Nephron (organoid): Measurements from ENCODE around the gene NOX5.

ENCODE experiments used
- H3K27ac Mint-ChIP-seq, 3 experiments: 2 replicates each; pipeline ENCODE4 v1.8.0; 2020; ENCODE audit warnings: mixed read lengths in 3 of 3, mild to moderate bottlenecking in 2 of 3, moderate library complexity in 1 of 3
- H3K27me3 Mint-ChIP-seq: 2 replicates; pipeline ENCODE4 v1.8.0; 2021; ENCODE audit warnings: low read depth, mild to moderate bottlenecking, moderate library complexity, mixed read lengths
- H3K36me3 Mint-ChIP-seq: 2 replicates; pipeline ENCODE4 v1.8.0; 2020; ENCODE audit warnings: low read depth, mixed read lengths
- H3K4me1 Mint-ChIP-seq: 2 replicates; pipeline ENCODE4 v1.8.0; 2020; ENCODE audit warnings: mixed read lengths
- H3K4me3 Mint-ChIP-seq, 3 experiments: 2 replicates each; pipeline ENCODE4 v1.8.0; 2020; ENCODE audit warnings: mild to moderate bottlenecking in 3 of 3, mixed read lengths in 3 of 3, moderate library complexity in 2 of 3
- H3K9me3 Mint-ChIP-seq: 2 replicates; pipeline ENCODE4 v1.8.0; 2020; ENCODE audit warnings: mixed read lengths
- CTCF ChIP-seq, 3 experiments: fragments of 200-600 bp; sonication (generic); IDR thresholded peaks; one replicate each; pipeline ENCODE4 v1.5.0; 2021; ENCODE audit warnings: antibody characterized with exemption in 3 of 3; ENCODE audit not compliant: unreplicated experiment in 3 of 3

Gene NOX5

GRCh38 chr15:68979006-68979405 lies 35.5 kb upstream of the NOX5 start:
- H3K9me3 Mint-ChIP-seq, result peaks cover 19% of the 10 kb centered on the region
- TF ChIP-seq CTCF (IDR thresholded peaks at IDR 0.05; ENCODE audit: unreplicated experiment in 3 of 3), result no peak
- H3K36me3 Mint-ChIP-seq, result no peaks in the 10 kb centered on the region
- H3K4me1 Mint-ChIP-seq, result peaks cover 20% of the 10 kb centered on the region
- no peak overlapping the region for H3K4me3 Mint-ChIP-seq
- H3K27me3 Mint-ChIP-seq, result peaks cover 6% of the 10 kb centered on the region
- H3K27ac Mint-ChIP-seq, result no peak overlapping the region

- no peak for TF ChIP-seq CTCF (IDR thresholded peaks at IDR 0.05; ENCODE audit: unreplicated experiment in 3 of 3)
- Mint-ChIP-seq H3K4me1 (peaks cover 28% of the 10 kb centered on the region), H3K27me3 (peaks cover 1% of the 10 kb centered on the region), H3K27ac (no peak overlapping the region), H3K4me3 (no peak overlapping the region), H3K9me3 (peaks cover 17% of the 10 kb centered on the region), H3K36me3 (no peaks in the 10 kb centered on the region)
These were observed 34.7 kb upstream of the NOX5 start for GRCh38 chr15:68979816-68980215.

- Mint-ChIP-seq H3K9me3 (peaks cover 17% of the 10 kb centered on the region), H3K4me1 (peaks cover 29% of the 10 kb centered on the region), H3K36me3 (no peaks in the 10 kb centered on the region), H3K27ac (no peak overlapping the region), H3K4me3 (no peak overlapping the region), H3K27me3 (no peaks in the 10 kb centered on the region)
- no peak for TF ChIP-seq CTCF (IDR thresholded peaks at IDR 0.05; ENCODE audit: unreplicated experiment in 3 of 3)
These were observed 33.7 kb upstream of the NOX5 start for GRCh38 chr15:68980786-68981185.

GRCh38 chr15:68981941-68982340 lies 32.6 kb upstream of the NOX5 start:
- no peak for TF ChIP-seq CTCF (IDR thresholded peaks at IDR 0.05; ENCODE audit: unreplicated experiment in 3 of 3)
- Mint-ChIP-seq H3K4me3 (no peak overlapping the region), H3K27me3 (no peaks in the 10 kb centered on the region), H3K9me3 (peaks cover 13% of the 10 kb centered on the region), H3K4me1 (peaks cover 29% of the 10 kb centered on the region), H3K36me3 (no peaks in the 10 kb centered on the region), H3K27ac (no peak overlapping the region)

GRCh38 chr15:68982976-68983563 lies 31.4 kb upstream of the NOX5 start:
- Mint-ChIP-seq H3K4me3 (no peak overlapping the region), H3K4me1 (peaks cover 29% of the 10 kb centered on the region)

More at GRCh38 chr15:68982976-68983563, 31.4 kb upstream of the NOX5 start:
- Mint-ChIP-seq H3K27me3 (no peaks in the 10 kb centered on the region), H3K27ac (peak overlapping the region in 2 of 3 experiments; percentile 85 to 94), H3K36me3 (no peaks in the 10 kb centered on the region), H3K9me3 (peaks cover 4% of the 10 kb centered on the region)
- TF ChIP-seq CTCF (IDR thresholded peaks at IDR 0.05; ENCODE audit: unreplicated experiment in 3 of 3), result no peak
